HepG2 (cell line): ENCODE measurements around the gene PIP4K2C. TPM values are rescaled to one million over a fixed set of nuclear protein-coding genes. Genes with fewer than 3 reads are reported as not detected.

ENCODE experiments used
- GABPB1 ChIP-seq: IDR thresholded peaks from 2 replicates; pipeline ENCODE4 v1.6.1; 2016; ENCODE audit warnings: mild to moderate bottlenecking, missing genetic modification reagents, moderate library complexity, missing compliant biosample characterization
- LRRFIP1 ChIP-seq: sonication (generic); formaldehyde crosslinking; conservative IDR thresholded peaks from 2 replicates; pipeline ENCODE4 v1.4.0; 2020; ENCODE audit warnings: missing genetic modification reagents
- MYC ChIP-seq: sonication (generic); formaldehyde crosslinking; IDR thresholded peaks from 2 replicates; pipeline ENCODE4 v1.9.0; 2021; ENCODE audit warnings: missing genetic modification reagents, borderline replicate concordance
- NFIC ChIP-seq: IDR thresholded peaks from 2 replicates; pipeline ENCODE4 v1.6.1; 2012; ENCODE audit warnings: mild to moderate bottlenecking, low read length, inconsistent platforms
- NFYC ChIP-seq: IDR thresholded peaks from 2 replicates; pipeline ENCODE4 v1.6.1; 2016; ENCODE audit warnings: missing genetic modification reagents, missing compliant biosample characterization
- PBX2 ChIP-seq: IDR thresholded peaks from 2 replicates; pipeline ENCODE4 v1.6.1; 2016; ENCODE audit warnings: control low read depth
- REST ChIP-seq, 2 experiments: IDR thresholded peaks; 2 replicates each; pipeline ENCODE4 v1.6.1; 2011 to 2012; ENCODE audit warnings: low read length in 2 of 2, borderline replicate concordance in 1 of 2, low read depth in 1 of 2, mild to moderate bottlenecking in 1 of 2, moderate library complexity in 1 of 2
- SALL1 ChIP-seq: sonication (generic); formaldehyde crosslinking; IDR thresholded peaks from 2 replicates; pipeline ENCODE4 v1.8.0; 2022; ENCODE audit warnings: mild to moderate bottlenecking, missing genetic modification reagents
- SPEN ChIP-seq: sonication (generic); formaldehyde crosslinking; IDR thresholded peaks from 2 replicates; pipeline ENCODE4 v1.5.1; 2020; ENCODE audit warnings: low read depth, mild to moderate bottlenecking, missing genetic modification reagents
- TBL1XR1 ChIP-seq: fragments of 150-350 bp; IDR thresholded peaks from 2 replicates; pipeline ENCODE4 v1.6.1; 2014; ENCODE audit warnings: borderline replicate concordance, low read length; ENCODE audit not compliant: partially characterized antibody
- TFAP4 ChIP-seq: sonication (generic); IDR thresholded peaks from 2 replicates; pipeline ENCODE4 v1.6.1; 2016; ENCODE audit warnings: low read depth, borderline replicate concordance
- TFE3 ChIP-seq: IDR thresholded peaks from 2 replicates; pipeline ENCODE4 v1.6.1; 2016
- ZMYM3 ChIP-seq: sonication (generic); formaldehyde crosslinking; IDR thresholded peaks from 2 replicates; pipeline ENCODE4 v1.5.1; 2020; ENCODE audit warnings: mild to moderate bottlenecking, missing genetic modification reagents
- ZNF101 ChIP-seq: sonication (generic); formaldehyde crosslinking; IDR thresholded peaks from 2 replicates; pipeline ENCODE4 v1.4.0; 2020; ENCODE audit warnings: mild to moderate bottlenecking, low read depth, missing genetic modification reagents, borderline replicate concordance
- ZNF354B ChIP-seq: sonication (generic); formaldehyde crosslinking; IDR thresholded peaks from 2 replicates; pipeline ENCODE4 v1.8.0; 2022; ENCODE audit warnings: mild to moderate bottlenecking, missing genetic modification reagents
- ZNF44 ChIP-seq: sonication (generic); formaldehyde crosslinking; IDR thresholded peaks from 2 replicates; pipeline ENCODE4 v1.5.1; 2020; ENCODE audit warnings: mild to moderate bottlenecking, missing genetic modification reagents
- ZNF780A ChIP-seq: sonication (generic); formaldehyde crosslinking; IDR thresholded peaks from 2 replicates; pipeline ENCODE4 v1.8.0; 2022; ENCODE audit warnings: mild to moderate bottlenecking, missing genetic modification reagents, moderate library complexity
- ZSCAN29 ChIP-seq: sonication (generic); formaldehyde crosslinking; conservative IDR thresholded peaks from 2 replicates; pipeline ENCODE4 v1.4.0; 2020; ENCODE audit warnings: mild to moderate bottlenecking, missing genetic modification reagents
- ZZZ3 ChIP-seq: sonication (generic); formaldehyde crosslinking; IDR thresholded peaks from 2 replicates; pipeline ENCODE4 v1.4.0; 2020; ENCODE audit warnings: missing genetic modification reagents, mild to moderate bottlenecking, borderline replicate concordance
- polyA plus RNA-seq, 8 experiments: library from polyadenylated mRNA; depleted of rRNA in 3 of 8; stranded (reverse) in 7 of 8; unstranded in 1 of 8; fragments of >200 nt; fragmentation: Illumina TruSeq in 4 of 8; extraction: Trizol in 4 of 8; gene quantifications; 2 replicates each; pipeline versions ENCODE4 v1.2.1 to v1.2.3, GENCODE V29; 2011 to 2016; ENCODE audit warnings: low read depth in 4 of 8, missing spikeins in 1 of 8, mixed read lengths in 1 of 8; ENCODE audit not compliant: insufficient read depth in 1 of 8
- total RNA-seq, 5 experiments: library from RNA; depleted of rRNA; stranded (reverse); fragments of >200 nt; fragmentation: Illumina TruSeq; extraction: Trizol; gene quantifications; 2 replicates each; pipeline ENCODE4 v1.2.3, GENCODE V29; 2016; ENCODE audit warnings: low read depth in 1 of 5

Gene PIP4K2C
- total and polyA plus RNA-seq, 2 of the 13 experiments (the other 11 are each of a cell fraction or from before 2014, with no cell fraction given): 23.3 to 26.4 TPM

GRCh38 chr12:57590864-57591781 is at the start of gene PIP4K2C (continued):
- TF ChIP-seq ZMYM3 (CRISPR knock-in tag): no peak
- no peak for TF ChIP-seq ZNF44 (CRISPR knock-in tag)
- no peak for TF ChIP-seq ZNF354B
- TF ChIP-seq ZZZ3 (CRISPR knock-in tag): no peak
- TF ChIP-seq TFE3 (CRISPR knock-in tag): peak; percentile 76
- TF ChIP-seq LRRFIP1 (CRISPR knock-in tag): no peak
- peak; percentile 90; the same call in 1 of the 2 replicates for TF ChIP-seq TFAP4
- TF ChIP-seq TBL1XR1: peak; percentile 31
- TF ChIP-seq NFYC (CRISPR knock-in tag): peak; percentile 22; the same call in 1 of the 2 replicates
- no peak for TF ChIP-seq ZSCAN29 (CRISPR knock-in tag)
- TF ChIP-seq ZNF101 (CRISPR knock-in tag): no peak
- TF ChIP-seq PBX2: no peak
- TF ChIP-seq MYC (CRISPR knock-in tag): peak; percentile 48; the same call in 1 of the 2 replicates
- peak; percentile 91 for TF ChIP-seq GABPB1 (CRISPR knock-in tag)
- TF ChIP-seq ZNF780A (CRISPR knock-in tag): no peak
- TF ChIP-seq NFIC: no peak
- peak; percentile 69 for TF ChIP-seq SPEN
- peak; percentile 58 for TF ChIP-seq SALL1 (CRISPR knock-in tag)
- TF ChIP-seq REST (IDR thresholded peaks at IDR 0.05; ENCODE audit: borderline replicate concordance in 1 of 2, low read depth in 1 of 2, low read length in 2 of 2): peak in 1 of 2 experiments; percentile 34; a peak in 1 of 4 replicates
